HepG2 (cell line): Measurements from ENCODE around the gene TBCD. TPM values are rescaled to one million over a fixed set of nuclear protein-coding genes. Genes with fewer than 3 reads are reported as not detected.

ENCODE experiments used
- CENPX ChIP-seq: sonication (generic); formaldehyde crosslinking; IDR thresholded peaks from 2 replicates; pipeline ENCODE4 v1.9.0; 2021; ENCODE audit warnings: mild to moderate bottlenecking, missing genetic modification reagents, moderate library complexity
- FOSL1 ChIP-seq: sonication (generic); formaldehyde crosslinking; IDR thresholded peaks from 2 replicates; pipeline ENCODE4 v1.9.0; 2021; ENCODE audit warnings: missing genetic modification reagents, borderline replicate concordance
- KLF16 ChIP-seq, 2 experiments: sonication (generic) in 1 of 2; formaldehyde crosslinking in 1 of 2; IDR thresholded peaks; 2 replicates each; pipeline versions ENCODE4 v1.6.1 to v1.8.0; 2016 to 2023; ENCODE audit warnings: missing genetic modification reagents in 2 of 2, missing compliant biosample characterization in 1 of 2
- SOX13 ChIP-seq, 3 experiments: fragments of 450-650 bp in 1 of 3; sonication (generic) in 1 of 3; formaldehyde crosslinking in 1 of 3; IDR thresholded peaks in 2 of 3; conservative IDR thresholded peaks in 1 of 3; 2 replicates each; pipeline versions ENCODE4 v1.5.0 to v1.6.1; 2016 to 2020; ENCODE audit warnings: antibody characterized with exemption in 1 of 3, mild to moderate bottlenecking in 1 of 3, missing compliant biosample characterization in 1 of 3, missing genetic modification reagents in 1 of 3, moderate library complexity in 1 of 3
- SRSF4 ChIP-seq: fragments of 200-400 bp; formaldehyde crosslinking; IDR thresholded peaks from one replicate; pipeline ENCODE4 v1.6.1; 2018; ENCODE audit warnings: mild to moderate bottlenecking, low read depth, low read length, moderate library complexity; ENCODE audit not compliant: poor library complexity, severe bottlenecking
- ZBTB38 ChIP-seq: sonication (generic); formaldehyde crosslinking; IDR thresholded peaks from 2 replicates; pipeline ENCODE4 v1.5.1; 2020; ENCODE audit warnings: mild to moderate bottlenecking, missing genetic modification reagents
- ZNF230 ChIP-seq: sonication (generic); formaldehyde crosslinking; IDR thresholded peaks from 2 replicates; pipeline ENCODE4 v1.4.0; 2020; ENCODE audit warnings: mild to moderate bottlenecking, missing genetic modification reagents
- ZNF816 ChIP-seq: sonication (generic); formaldehyde crosslinking; IDR thresholded peaks from 2 replicates; pipeline ENCODE4 v1.8.0; 2022; ENCODE audit warnings: missing genetic modification reagents, mild to moderate bottlenecking, borderline replicate concordance
- polyA plus RNA-seq, 8 experiments: library from polyadenylated mRNA; depleted of rRNA in 3 of 8; stranded (reverse) in 7 of 8; unstranded in 1 of 8; fragments of >200 nt; fragmentation: Illumina TruSeq in 4 of 8; extraction: Trizol in 4 of 8; gene quantifications; 2 replicates each; pipeline versions ENCODE4 v1.2.1 to v1.2.3, GENCODE V29; 2011 to 2016; ENCODE audit warnings: low read depth in 4 of 8, missing spikeins in 1 of 8, mixed read lengths in 1 of 8; ENCODE audit not compliant: insufficient read depth in 1 of 8
- total RNA-seq, 5 experiments: library from RNA; depleted of rRNA; stranded (reverse); fragments of >200 nt; fragmentation: Illumina TruSeq; extraction: Trizol; gene quantifications; 2 replicates each; pipeline ENCODE4 v1.2.3, GENCODE V29; 2016; ENCODE audit warnings: low read depth in 1 of 5
- TF ChIP-seq, protein P1 (sequence below): IDR thresholded peaks from 2 replicates; pipeline ENCODE4 v1.6.1; 2016; ENCODE audit warnings: low read depth, missing genetic modification reagents, missing compliant biosample characterization
- TF ChIP-seq, protein P2 (sequence below): sonication (generic); formaldehyde crosslinking; IDR thresholded peaks from 2 replicates; pipeline ENCODE4 v1.4.0; 2020; ENCODE audit warnings: mild to moderate bottlenecking, missing genetic modification reagents
- TF ChIP-seq, protein P3 (sequence below): sonication (generic); formaldehyde crosslinking; IDR thresholded peaks from 2 replicates; pipeline ENCODE4 v1.9.0; 2021; ENCODE audit warnings: missing genetic modification reagents, borderline replicate concordance

TBCD gene
- total and polyA plus RNA-seq, 2 of the 13 experiments (the other 11 are each of a cell fraction or from before 2014, with no cell fraction given): 33.9 to 54.8 TPM

DNA sequence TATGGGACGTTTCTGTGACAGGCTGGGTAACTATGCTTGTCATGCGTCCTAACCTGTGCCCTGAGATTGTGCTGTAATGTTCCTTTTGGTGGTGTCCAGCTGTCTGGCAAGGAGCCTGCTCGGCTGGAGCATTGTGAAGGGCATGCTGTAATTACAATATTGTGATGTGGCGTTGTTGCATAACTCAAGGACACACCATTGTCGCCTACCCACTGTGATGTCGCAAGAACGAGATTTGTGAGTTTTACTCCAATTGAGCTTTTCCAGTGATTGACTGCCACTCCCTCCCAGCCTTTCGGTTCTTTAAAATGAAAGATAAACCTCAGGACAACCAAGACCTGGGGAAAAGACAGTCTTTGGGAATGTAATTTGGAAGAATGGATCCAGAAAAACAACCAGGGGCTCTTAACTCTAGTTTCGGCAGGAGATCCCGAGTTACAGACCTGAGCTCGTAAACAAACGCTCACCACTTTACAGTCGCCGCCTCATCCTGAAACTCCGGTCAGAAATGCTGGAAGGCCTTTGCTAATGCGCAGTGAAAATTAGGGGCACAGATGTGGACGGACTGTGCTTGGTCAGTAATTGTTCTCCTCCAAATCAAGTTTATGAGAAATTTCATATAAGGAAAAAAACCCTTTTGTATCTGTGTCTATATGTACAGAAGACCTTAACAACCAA is 86.7 kb downstream of the TBCD start (continued):
- TF ChIP-seq, protein P1, sequence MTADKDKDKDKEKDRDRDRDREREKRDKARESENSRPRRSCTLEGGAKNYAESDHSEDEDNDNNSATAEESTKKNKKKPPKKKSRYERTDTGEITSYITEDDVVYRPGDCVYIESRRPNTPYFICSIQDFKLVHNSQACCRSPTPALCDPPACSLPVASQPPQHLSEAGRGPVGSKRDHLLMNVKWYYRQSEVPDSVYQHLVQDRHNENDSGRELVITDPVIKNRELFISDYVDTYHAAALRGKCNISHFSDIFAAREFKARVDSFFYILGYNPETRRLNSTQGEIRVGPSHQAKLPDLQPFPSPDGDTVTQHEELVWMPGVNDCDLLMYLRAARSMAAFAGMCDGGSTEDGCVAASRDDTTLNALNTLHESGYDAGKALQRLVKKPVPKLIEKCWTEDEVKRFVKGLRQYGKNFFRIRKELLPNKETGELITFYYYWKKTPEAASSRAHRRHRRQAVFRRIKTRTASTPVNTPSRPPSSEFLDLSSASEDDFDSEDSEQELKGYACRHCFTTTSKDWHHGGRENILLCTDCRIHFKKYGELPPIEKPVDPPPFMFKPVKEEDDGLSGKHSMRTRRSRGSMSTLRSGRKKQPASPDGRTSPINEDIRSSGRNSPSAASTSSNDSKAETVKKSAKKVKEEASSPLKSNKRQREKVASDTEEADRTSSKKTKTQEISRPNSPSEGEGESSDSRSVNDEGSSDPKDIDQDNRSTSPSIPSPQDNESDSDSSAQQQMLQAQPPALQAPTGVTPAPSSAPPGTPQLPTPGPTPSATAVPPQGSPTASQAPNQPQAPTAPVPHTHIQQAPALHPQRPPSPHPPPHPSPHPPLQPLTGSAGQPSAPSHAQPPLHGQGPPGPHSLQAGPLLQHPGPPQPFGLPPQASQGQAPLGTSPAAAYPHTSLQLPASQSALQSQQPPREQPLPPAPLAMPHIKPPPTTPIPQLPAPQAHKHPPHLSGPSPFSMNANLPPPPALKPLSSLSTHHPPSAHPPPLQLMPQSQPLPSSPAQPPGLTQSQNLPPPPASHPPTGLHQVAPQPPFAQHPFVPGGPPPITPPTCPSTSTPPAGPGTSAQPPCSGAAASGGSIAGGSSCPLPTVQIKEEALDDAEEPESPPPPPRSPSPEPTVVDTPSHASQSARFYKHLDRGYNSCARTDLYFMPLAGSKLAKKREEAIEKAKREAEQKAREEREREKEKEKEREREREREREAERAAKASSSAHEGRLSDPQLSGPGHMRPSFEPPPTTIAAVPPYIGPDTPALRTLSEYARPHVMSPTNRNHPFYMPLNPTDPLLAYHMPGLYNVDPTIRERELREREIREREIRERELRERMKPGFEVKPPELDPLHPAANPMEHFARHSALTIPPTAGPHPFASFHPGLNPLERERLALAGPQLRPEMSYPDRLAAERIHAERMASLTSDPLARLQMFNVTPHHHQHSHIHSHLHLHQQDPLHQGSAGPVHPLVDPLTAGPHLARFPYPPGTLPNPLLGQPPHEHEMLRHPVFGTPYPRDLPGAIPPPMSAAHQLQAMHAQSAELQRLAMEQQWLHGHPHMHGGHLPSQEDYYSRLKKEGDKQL (CRISPR knock-in tag): peak; percentile 71; the same call in 1 of the 2 replicates
- TF ChIP-seq ZBTB38 (CRISPR knock-in tag) (peak; percentile 42), SOX13 (IDR thresholded peaks at IDR 0.05) (peak; percentile 95), SOX13 (CRISPR knock-in tag; conservative IDR thresholded peaks at IDR 0.05 in 1 of 2, IDR thresholded peaks at IDR 0.05 in 1 of 2) (peak in 1 of 2 experiments; percentile 99; a peak in 2 of 4 replicates), ZNF230 (0 out of 2 replicates have a peak, but pooled peaks have one; percentile 53), KLF16 (CRISPR knock-in tag; IDR thresholded peaks at IDR 0.05) (peak in 1 of 2 experiments; percentile 91; a peak in 2 of 4 replicates), FOSL1 (no peak), CENPX (CRISPR knock-in tag) (no peak), SRSF4 (no peak), ZNF816 (no peak)
- TF ChIP-seq, protein P2, sequence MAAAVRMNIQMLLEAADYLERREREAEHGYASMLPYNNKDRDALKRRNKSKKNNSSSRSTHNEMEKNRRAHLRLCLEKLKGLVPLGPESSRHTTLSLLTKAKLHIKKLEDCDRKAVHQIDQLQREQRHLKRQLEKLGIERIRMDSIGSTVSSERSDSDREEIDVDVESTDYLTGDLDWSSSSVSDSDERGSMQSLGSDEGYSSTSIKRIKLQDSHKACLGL (CRISPR knock-in tag): no peak
- TF ChIP-seq, protein P3, sequence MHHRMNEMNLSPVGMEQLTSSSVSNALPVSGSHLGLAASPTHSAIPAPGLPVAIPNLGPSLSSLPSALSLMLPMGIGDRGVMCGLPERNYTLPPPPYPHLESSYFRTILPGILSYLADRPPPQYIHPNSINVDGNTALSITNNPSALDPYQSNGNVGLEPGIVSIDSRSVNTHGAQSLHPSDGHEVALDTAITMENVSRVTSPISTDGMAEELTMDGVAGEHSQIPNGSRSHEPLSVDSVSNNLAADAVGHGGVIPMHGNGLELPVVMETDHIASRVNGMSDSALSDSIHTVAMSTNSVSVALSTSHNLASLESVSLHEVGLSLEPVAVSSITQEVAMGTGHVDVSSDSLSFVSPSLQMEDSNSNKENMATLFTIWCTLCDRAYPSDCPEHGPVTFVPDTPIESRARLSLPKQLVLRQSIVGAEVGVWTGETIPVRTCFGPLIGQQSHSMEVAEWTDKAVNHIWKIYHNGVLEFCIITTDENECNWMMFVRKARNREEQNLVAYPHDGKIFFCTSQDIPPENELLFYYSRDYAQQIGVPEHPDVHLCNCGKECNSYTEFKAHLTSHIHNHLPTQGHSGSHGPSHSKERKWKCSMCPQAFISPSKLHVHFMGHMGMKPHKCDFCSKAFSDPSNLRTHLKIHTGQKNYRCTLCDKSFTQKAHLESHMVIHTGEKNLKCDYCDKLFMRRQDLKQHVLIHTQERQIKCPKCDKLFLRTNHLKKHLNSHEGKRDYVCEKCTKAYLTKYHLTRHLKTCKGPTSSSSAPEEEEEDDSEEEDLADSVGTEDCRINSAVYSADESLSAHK (CRISPR knock-in tag): 0 out of 2 replicates have a peak, but pooled peaks have one; percentile 29
- TF ChIP-seq, all 625 proteins: peak for 176
